GM12878 (cell line): Measurements from ENCODE around the gene TTLL13. TPM values are rescaled to one million over a fixed set of nuclear protein-coding genes. Genes with fewer than 3 reads are reported as not detected.
A peak's percentile ranks its signal among the peaks of the same experiment; 100 is the strongest.

ENCODE experiments used
- ATAC-seq: fragments of 200-7000 bp; cut with Tn5 transposase; 3 replicates; pipeline ENCODE4 v1.9.1; 2020; ENCODE audit warnings: mild to moderate bottlenecking, moderate library complexity
- BruUV-seq: library from RNA; stranded (reverse); fragments of 400-500 nt; replicated peaks from 2 replicates; lab custom pipeline; 2021; lab: Mats Ljungman, UMichigan
- CTCF ChIA-PET: fragments of 300-600 bp; sonication (Branson Sonifier 250); formaldehyde crosslinking; extraction: SDS; loops from one replicate; lab custom pipeline; 2021; ENCODE audit warnings: inconsistent platforms; lab: Yijun Ruan, JAX
- POLR2A ChIA-PET: fragments of 350-600 bp; formaldehyde crosslinking; extraction: SDS; loops from one replicate; lab custom pipeline; 2021; ENCODE audit warnings: inconsistent platforms; lab: Charles Lee
- RAD21 ChIA-PET: fragments of 300-600 bp; sonication (Branson Sonifier 250); formaldehyde crosslinking; loops from one replicate; lab custom pipeline; 2023; ENCODE audit warnings: antibody characterized with exemption; ENCODE audit not compliant: unreplicated experiment; lab: Charles Lee
- SMC1A ChIA-PET: fragments of 300-600 bp; sonication (Branson Sonifier 250); formaldehyde crosslinking; loops from one replicate; lab custom pipeline; 2023; ENCODE audit not compliant: unreplicated experiment, uncharacterized antibody; lab: Charles Lee
- DNase-seq: peaks from one replicate; pipeline ENCODE4 v3.0.0-alpha.2; 2011; ENCODE audit warnings: low read depth, low spot score
- FAIRE-seq: peaks from 3 replicates; lab custom pipeline; 2011; peaks lifted over from hg19 to GRCh38; lab: Jason Lieb, UNC
- H2AFZ ChIP-seq: 2 replicates; pipeline ENCODE4 v1.6.0; 2011; ENCODE audit warnings: low read depth, low read length, control low read depth; ENCODE audit not compliant: control insufficient read depth
- H3K27ac ChIP-seq: 2 replicates; pipeline ENCODE4 v1.5.1; 2011; ENCODE audit warnings: control low read depth; ENCODE audit not compliant: control insufficient read depth, insufficient read depth
- H3K27me3 ChIP-seq, 2 experiments: replicated peaks in 1 of 2; 2 replicates each; pipeline versions ENCODE4 v1.6.0 to v1.6.1; 2011; ENCODE audit warnings: low read length in 1 of 2; ENCODE audit not compliant: control insufficient read depth in 2 of 2, insufficient read depth in 2 of 2
- H3K36me3 ChIP-seq, 2 experiments: 2 replicates each; pipeline ENCODE4 v1.5.1; 2011; ENCODE audit warnings: low read length in 1 of 2; ENCODE audit not compliant: control insufficient read depth in 2 of 2, insufficient read depth in 2 of 2
- H3K4me1 ChIP-seq: 2 replicates; pipeline ENCODE4 v1.6.1; 2011; ENCODE audit warnings: mild to moderate bottlenecking, low read length, moderate library complexity, mixed read lengths; ENCODE audit not compliant: control insufficient read depth, insufficient read depth
- H3K4me2 ChIP-seq: 2 replicates; pipeline ENCODE4 v1.6.0; 2011; ENCODE audit warnings: control low read depth; ENCODE audit not compliant: control insufficient read depth, insufficient read depth
- H3K4me3 ChIP-seq: fragments of 200-600 bp; sonication (generic); 2 replicates; pipeline ENCODE4 v1.5.1; 2016
- H3K79me2 ChIP-seq: 2 replicates; pipeline ENCODE4 v1.6.0; 2011; ENCODE audit warnings: low read length; ENCODE audit not compliant: control insufficient read depth, insufficient read depth
- H3K9ac ChIP-seq: 2 replicates; pipeline ENCODE4 v1.8.0; 2011; ENCODE audit warnings: low read length, control low read depth, mixed read lengths; ENCODE audit not compliant: control insufficient read depth, insufficient read depth
- H3K9me3 ChIP-seq: replicated peaks from 3 replicates; pipeline ENCODE4 v1.5.1; 2011; ENCODE audit warnings: mild to moderate bottlenecking, low read length; ENCODE audit not compliant: control insufficient read depth, insufficient read depth
- H4K20me1 ChIP-seq: 2 replicates; pipeline ENCODE4 v1.6.0; 2011; ENCODE audit not compliant: control insufficient read depth, insufficient read depth
- CREB1 ChIP-seq: IDR thresholded peaks from 2 replicates; pipeline ENCODE4 v1.6.1; 2012; ENCODE audit warnings: low read depth, mild to moderate bottlenecking, inconsistent platforms
- EGR1 ChIP-seq, 2 experiments: IDR thresholded peaks; 1 replicate in 1 of 2; 2 replicates in 1 of 2; pipeline ENCODE4 v1.6.1; 2011 to 2012; ENCODE audit warnings: low read depth in 2 of 2, low read length in 2 of 2, borderline replicate concordance in 1 of 2, mild to moderate bottlenecking in 1 of 2, moderate library complexity in 1 of 2
- EP300 ChIP-seq, 2 experiments: fragments of 150-350 bp in 1 of 2; IDR thresholded peaks; 2 replicates each; pipeline ENCODE4 v1.6.1; 2011 to 2012; ENCODE audit warnings: low read depth in 2 of 2, low read length in 2 of 2, borderline replicate concordance in 1 of 2, improper control_type of control experiment in 1 of 2, inconsistent platforms in 1 of 2; ENCODE audit not compliant: control insufficient read depth in 1 of 2
- GATAD2B ChIP-seq: fragments of 450-650 bp; conservative IDR thresholded peaks from 2 replicates; pipeline ENCODE4 v1.6.1; 2017; ENCODE audit warnings: low read depth, mild to moderate bottlenecking, moderate library complexity
- IKZF1 ChIP-seq: fragments of 450-650 bp; conservative IDR thresholded peaks from 2 replicates; pipeline ENCODE4 v1.6.1; 2017; ENCODE audit warnings: antibody characterized with exemption, mild to moderate bottlenecking
- IRF3 ChIP-seq: fragments of 450-650 bp; IDR thresholded peaks from 2 replicates; pipeline ENCODE4 v1.6.1; 2014; ENCODE audit warnings: mild to moderate bottlenecking
- JUND ChIP-seq: IDR thresholded peaks from 2 replicates; pipeline ENCODE4 v1.6.1; 2012; ENCODE audit warnings: low read depth, mild to moderate bottlenecking, low read length, improper control_type of control experiment, moderate library complexity
- MEF2B ChIP-seq: fragments of 450-650 bp; IDR thresholded peaks from 2 replicates; pipeline ENCODE4 v1.6.1; 2018; ENCODE audit warnings: mild to moderate bottlenecking, moderate library complexity; ENCODE audit not compliant: partially characterized antibody, poor library complexity, severe bottlenecking
- MXI1 ChIP-seq: fragments of 150-350 bp; IDR thresholded peaks from 2 replicates; pipeline ENCODE4 v1.6.1; 2011; ENCODE audit warnings: low read depth, mild to moderate bottlenecking, inconsistent platforms, low read length, improper control_type of control experiment
- MYC ChIP-seq: IDR thresholded peaks from 2 replicates; pipeline ENCODE4 v1.6.1; 2011; ENCODE audit warnings: mild to moderate bottlenecking, low read length, moderate library complexity, inconsistent platforms; ENCODE audit not compliant: insufficient read depth, insufficient replicate concordance, insufficient read length, severe bottlenecking
- NBN ChIP-seq: fragments of 450-650 bp; IDR thresholded peaks from 2 replicates; pipeline ENCODE4 v1.6.1; 2016
- NR2F1 ChIP-seq: fragments of 450-650 bp; conservative IDR thresholded peaks from 2 replicates; pipeline ENCODE4 v1.6.1; 2017; ENCODE audit warnings: mild to moderate bottlenecking
- RAD51 ChIP-seq: fragments of 450-650 bp; IDR thresholded peaks from 2 replicates; pipeline ENCODE4 v1.6.1; 2016; ENCODE audit warnings: moderate library complexity, mild to moderate bottlenecking, inconsistent platforms
- SMC3 ChIP-seq: IDR thresholded peaks from 2 replicates; pipeline ENCODE4 v1.6.1; 2011; ENCODE audit warnings: low read length, improper control_type of control experiment, borderline replicate concordance
- TAF1 ChIP-seq: IDR thresholded peaks from 2 replicates; pipeline ENCODE4 v1.6.1; 2011; ENCODE audit warnings: mild to moderate bottlenecking, low read depth, low read length, borderline replicate concordance
- ZBTB40 ChIP-seq: fragments of 450-650 bp; IDR thresholded peaks from 2 replicates; pipeline ENCODE4 v1.6.1; 2016; ENCODE audit warnings: mild to moderate bottlenecking, moderate library complexity, borderline replicate concordance
- WGBS: methylation state at CpG from one replicate; pipeline ENCODE4 v1.1.6; 2016; ENCODE audit warnings: low lambda C conversion rate; ENCODE audit not compliant: insufficient replicate concordance, insufficient coverage; ENCODE audit errors: missing lambda C conversion rate; 5-methylcytosine and 5-hydroxymethylcytosine counted together
- in situ Hi-C: fragments of 300-500 bp; cut with MboI; formaldehyde crosslinking; loops from 9 replicates; pipeline ENCODE4 v1.14.3; 2018; ENCODE audit warnings: mixed read lengths
- intact Hi-C: fragments of 100-400 bp; cut with micrococcal nuclease; formaldehyde crosslinking; loops from one replicate; pipeline ENCODE4 v1.14.2; 2022; ENCODE audit not compliant: unreplicated experiment
- polyA plus RNA-seq, 11 experiments: library from polyadenylated mRNA; depleted of rRNA in 4 of 11; unstranded in 6 of 11; stranded (reverse) in 5 of 11; fragments of >200 nt; fragmentation: Nextera tagmentation in 4 of 11; fragmentation: Illumina TruSeq in 1 of 11; extraction: Ambion mirVana in 4 of 11; extraction: Trizol in 1 of 11; gene quantifications; 1 replicate in 1 of 11; 2 replicates in 10 of 11; pipeline versions ENCODE4 v1.2.1 to v1.2.3, GENCODE V29; 2011 to 2016; ENCODE audit warnings: inconsistent platforms in 2 of 11, missing spikeins in 2 of 11, low read depth in 1 of 11
- total RNA-seq, 4 experiments: library from RNA; depleted of rRNA in 3 of 4; stranded (reverse); fragments of >200 nt in 3 of 4; fragmentation: Illumina TruSeq in 1 of 4; extraction: Trizol in 1 of 4; gene quantifications; 2 replicates each; pipeline versions ENCODE4 v1.2.1 to v1.2.3, GENCODE V29; 2013 to 2021

Gene TTLL13
- total and polyA plus RNA-seq, 10 of the 15 experiments (the other 5 are each of a cell fraction or from before 2014, with no cell fraction given): 0.03 to 0.32 (median 0.13) TPM; not detected in 1

DNA sequence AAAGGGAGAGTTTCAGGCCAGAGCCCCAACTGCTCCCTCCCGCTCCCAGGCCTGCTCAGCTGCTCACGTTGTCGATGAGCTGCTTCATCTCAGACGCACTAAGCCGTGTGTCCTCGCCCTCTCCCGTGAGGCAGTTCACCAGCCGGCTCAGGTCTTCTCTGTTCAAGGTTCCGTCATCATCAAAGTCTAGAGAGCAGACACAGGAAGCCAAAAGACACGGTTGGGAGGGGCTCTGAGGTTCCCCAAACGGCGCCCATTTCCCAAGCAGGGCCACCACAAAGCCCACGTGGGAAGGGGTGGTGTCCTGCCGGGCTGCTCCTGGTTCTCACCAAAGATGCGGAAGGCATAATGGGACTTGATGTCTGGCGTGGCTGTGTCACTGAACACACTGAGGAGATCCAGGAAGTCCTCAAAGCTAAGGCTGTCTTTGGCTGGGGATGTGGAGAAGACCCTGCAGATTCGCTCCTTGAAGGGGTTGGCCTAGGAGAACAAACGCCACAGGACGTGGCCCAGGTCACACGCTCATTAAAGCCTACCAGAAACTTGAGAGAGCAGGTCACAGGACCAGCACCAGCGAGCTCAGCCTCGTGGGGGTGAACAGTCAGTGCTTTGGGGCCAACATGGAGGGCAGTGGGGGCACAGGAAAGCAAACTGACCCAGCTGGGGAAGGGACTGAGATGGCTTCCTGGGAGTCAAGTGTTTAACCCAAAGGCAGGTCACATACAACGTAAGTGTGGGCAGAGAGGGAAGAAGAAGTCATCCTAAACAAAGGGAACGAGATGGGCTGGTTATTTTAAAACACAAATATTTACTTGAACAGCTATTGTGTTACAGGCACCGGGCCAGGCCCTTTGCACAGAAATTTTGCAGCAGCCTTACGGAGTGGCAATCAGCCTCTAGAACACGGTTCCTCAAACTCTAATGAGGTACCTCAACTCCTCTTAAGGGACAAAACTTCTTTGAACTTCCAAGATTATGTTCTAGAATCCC, 18.0 kb upstream of the TTLL13 start:
- BruUV-seq: no TSS peak
- Histone ChIP-seq H3K9ac (peak overlapping the region; percentile 85), H3K79me2 (peaks cover 19% of the 10 kb centered on the region), H3K27me3 (no peaks in the 10 kb centered on the region), H3K4me3 (peak overlapping the region; percentile 79), H3K36me3 (peaks cover 14 to 16% of the 10 kb centered on the region in 2 experiments; a peak in 3 of 4 replicates), H3K27ac (peak overlapping the region; percentile 66), H4K20me1 (no peaks in the 10 kb centered on the region), H3K4me2 (peak overlapping the region; percentile 88), H2AFZ (peak overlapping the region; percentile 54), H3K9me3 (no peaks in the 10 kb centered on the region), H3K4me1 (peaks cover 28% of the 10 kb centered on the region)
- RAD21 ChIA-PET: interaction anchor here (0.8 to 3.6 kb wide), 15 partner anchors 9 to 130 kb away, joined by 3 to 47 read pairs (median 4); partner anchors contain the start of genes NGRN and SEMA4B
- DNase-seq (peak; percentile 32), FAIRE-seq (peak; percentile 78), ATAC-seq (peak; percentile 53)
- POLR2A ChIA-PET: interaction anchor here (0.5 to 4.9 kb wide), 16 partner anchors 10 to 230 kb away, joined by 3 to 31 read pairs (median 4); partner anchors contain the start of gene SEMA4B
- CTCF ChIA-PET: interaction anchor here (1.0 to 4.8 kb wide), 23 partner anchors 10 to 700 kb away, joined by 3 to 38 read pairs (median 4); partner anchors contain the start of gene SEMA4B
- SMC1A ChIA-PET: interaction anchor here (0.7 to 4.5 kb wide), 27 partner anchors 9 to 702 kb away, joined by 3 to 70 read pairs (median 5); partner anchors contain the start of genes NGRN and TTLL13
- in situ Hi-C loops: no loop called here
- intact Hi-C loops: loop anchor here (2.0 to 5.0 kb wide), 6 partner anchors 27 to 431 kb away; partner anchors contain the start of gene AP3S2
- WGBS: 11% methylated on average over 27 of the region's 27 CpGs
- TF ChIP-seq SMC3 (no peak), IKZF1 (peak; percentile 74), GATAD2B (peak; percentile 51; the same call in 1 of the 2 replicates), MXI1 (peak; percentile 38), RAD51 (peak; percentile 74), ZBTB40 (no peak), MYC (no peak), NBN (peak; percentile 78), NR2F1 (peak; percentile 45), MEF2B (peak; percentile 75), CREB1 (peak; percentile 61; the same call in 1 of the 2 replicates), IRF3 (no peak), TAF1 (0 out of 2 replicates have a peak, but pooled peaks have one; percentile 25), EGR1 (IDR thresholded peaks at IDR 0.05; ENCODE audit: borderline replicate concordance in 1 of 2, low read depth in 2 of 2, low read length in 2 of 2) (0 out of 3 replicates have a peak, but pooled peaks of 1 of the 2 experiments have one; percentile 5), JUND (0 out of 2 replicates have a peak, but pooled peaks have one; percentile 7), EP300 (IDR thresholded peaks at IDR 0.05; ENCODE audit: borderline replicate concordance in 1 of 2, control insufficient read depth in 1 of 2, low read depth in 2 of 2, low read length in 2 of 2) (no peak)
